Natural killer cell (primary cell): ENCODE data around the gene NPC2. TPM values are rescaled to one million over a fixed set of nuclear protein-coding genes. Genes with fewer than 3 reads are reported as not detected.
A peak's percentile ranks its signal among the peaks of the same experiment; 100 is the strongest.

Experiments used
- ATAC-seq, 3 donors: fragments of 150-1000 bp in 2 of 3; fragments of 200-7000 bp in 1 of 3; cut with Tn5 transposase; 1 replicate in 1 of 3; 2 replicates in 2 of 3; pipeline ENCODE4 v1.10.0; 2021; ENCODE audit warnings: mild to moderate bottlenecking in 2 of 3, moderate library complexity in 2 of 3
- DNase-seq, 2 donors: peaks; one replicate each; pipeline versions ENCODE4 v3.0.0 to v3.0.0-alpha.2; 2013 to 2021; ENCODE audit warnings: mixed read lengths in 1 of 2
- H3K27ac ChIP-seq: one replicate; pipeline ENCODE4 v1.5.1; 2013; ENCODE audit warnings: mild to moderate bottlenecking, low read length
- H3K27me3 ChIP-seq: one replicate; pipeline ENCODE4 v1.6.1; 2013; ENCODE audit warnings: low read length; ENCODE audit not compliant: control insufficient read depth, insufficient read depth
- H3K36me3 ChIP-seq: one replicate; pipeline ENCODE4 v1.6.1; 2013; ENCODE audit warnings: low read length; ENCODE audit not compliant: control insufficient read depth, insufficient read depth
- H3K4me1 ChIP-seq: one replicate; pipeline ENCODE4 v1.6.1; 2013; ENCODE audit warnings: low read length; ENCODE audit not compliant: control insufficient read depth, insufficient read depth
- H3K4me3 ChIP-seq: one replicate; pipeline ENCODE4 v1.5.1; 2013; ENCODE audit warnings: low read length
- H3K9me3 ChIP-seq: one replicate; pipeline ENCODE4 v1.6.1; 2013; ENCODE audit warnings: low read length; ENCODE audit not compliant: control insufficient read depth, insufficient read depth
- H3K27ac Mint-ChIP-seq, 2 donors: one replicate each; pipeline ENCODE4 v1.8.0; 2022; ENCODE audit warnings: mild to moderate bottlenecking in 2 of 2, mixed read lengths in 2 of 2, moderate library complexity in 1 of 2
- H3K27me3 Mint-ChIP-seq, 2 donors: one replicate each; pipeline ENCODE4 v1.8.0; 2022; ENCODE audit warnings: low read depth in 2 of 2, mixed read lengths in 2 of 2
- H3K36me3 Mint-ChIP-seq: one replicate; pipeline ENCODE4 v1.8.0; 2022; ENCODE audit warnings: mixed read lengths
- H3K4me1 Mint-ChIP-seq, 2 donors: one replicate each; pipeline ENCODE4 v1.8.0; 2022; ENCODE audit warnings: mixed read lengths in 2 of 2
- H3K4me3 Mint-ChIP-seq: one replicate; pipeline ENCODE4 v1.8.0; 2022; ENCODE audit warnings: mild to moderate bottlenecking, moderate library complexity, mixed read lengths
- H3K9me3 Mint-ChIP-seq, 2 donors: one replicate each; pipeline ENCODE4 v1.8.0; 2022; ENCODE audit warnings: mixed read lengths in 2 of 2
- WGBS: methylation state at CpG from one replicate; pipeline ENCODE4 v1.1.7; 2013; ENCODE audit warnings: missing lambda C conversion rate; ENCODE audit not compliant: insufficient coverage; 5-methylcytosine and 5-hydroxymethylcytosine counted together
- intact Hi-C: fragments of 100-400 bp; cut with micrococcal nuclease; formaldehyde crosslinking; loops from one replicate; pipeline ENCODE4 v1.14.2; 2022
- total RNA-seq, 4 donors: library from RNA; stranded (reverse); fragments of 120-200 nt in 1 of 4; gene quantifications; one replicate each; pipeline versions ENCODE4 v1.2.3 to v1.2.4, GENCODE V29; 2013 to 2022
- TF ChIP-seq, protein P1 (sequence below): fragments of 200-600 bp; IDR thresholded peaks from one replicate; pipeline ENCODE4 v1.8.0; 2022; ENCODE audit warnings: antibody characterized with exemption

NPC2 gene
- 10 to 100 TPM; 33.2 to 53.6 (median 33.5) TPM for total RNA-seq
- 53.9 TPM for total RNA-seq (2013)

DNA sequence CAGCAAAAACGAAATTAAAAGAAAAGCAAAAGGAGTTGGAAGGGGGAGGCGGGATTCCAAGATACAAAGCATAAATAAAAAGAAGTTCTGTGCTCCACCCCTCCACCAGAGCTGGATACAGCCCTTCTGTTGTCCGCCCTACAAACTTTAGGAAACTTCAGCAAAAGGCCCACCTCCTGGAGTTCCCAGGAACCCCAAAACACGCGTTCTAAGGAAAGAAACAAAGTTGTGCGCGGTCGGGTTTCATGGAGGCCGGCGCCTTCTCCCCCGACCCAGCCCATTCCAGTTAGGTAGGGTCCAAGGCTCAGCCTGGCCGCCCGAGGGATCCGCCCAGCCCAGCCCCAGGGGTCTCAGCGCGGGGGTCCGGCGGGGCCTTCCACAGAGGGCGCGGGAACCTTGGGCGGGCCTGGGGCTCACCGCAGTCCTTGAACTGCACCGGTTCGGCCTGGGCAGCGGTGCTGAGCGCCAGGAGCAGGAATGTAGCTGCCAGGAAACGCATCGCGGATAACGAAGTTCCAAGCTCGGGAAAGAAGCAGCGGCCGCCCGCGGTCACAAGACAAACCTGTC lies at the start of gene NPC2:
TSS of gene NPC2 (minus strand) at position 530 of the 567 bp plus-strand sequence. CDS start at position 499, 31 bp downstream.
- no peak for ATAC-seq

DNA sequence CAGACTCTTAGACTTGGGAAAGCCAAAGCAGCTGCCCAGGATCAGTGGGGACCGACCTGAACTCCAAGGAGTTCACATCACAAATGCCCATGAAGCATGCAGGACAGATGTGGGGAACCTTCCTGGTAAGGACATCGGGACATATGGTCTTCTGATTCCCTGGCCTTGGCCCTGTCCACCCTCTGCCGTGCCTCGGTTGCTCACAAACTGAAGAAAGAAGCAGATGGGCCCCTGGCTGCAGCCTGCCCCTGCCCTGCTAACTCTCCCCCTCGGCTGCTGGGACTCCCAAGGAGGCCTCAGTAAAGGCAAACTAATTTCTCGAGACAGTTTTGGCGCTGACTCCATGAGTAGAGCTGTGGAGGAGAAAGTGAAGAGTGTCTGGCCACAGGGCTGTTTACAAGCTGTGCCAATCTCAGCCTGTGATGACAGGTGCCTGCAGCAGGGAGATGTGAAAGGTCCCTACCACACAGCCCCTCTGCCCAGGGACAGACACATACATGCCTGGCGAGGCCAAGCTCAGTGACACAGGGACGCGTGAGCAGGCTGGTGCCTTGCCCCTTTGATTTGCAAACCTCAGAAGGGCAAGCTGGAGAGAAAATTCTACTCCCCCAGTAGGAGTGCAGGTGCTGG lies 49.1 kb upstream of the NPC2 start:
- Mint-ChIP-seq H3K9me3 (no peaks in the 10 kb centered on the region), H3K27me3 (peaks cover 6 to 9% of the 10 kb centered on the region in 2 donors), H3K36me3 (no peaks in the 10 kb centered on the region), H3K4me1 (no peaks in the 10 kb centered on the region), H3K27ac (no peak overlapping the region), H3K4me3 (no peak overlapping the region)
- H3K36me3 ChIP-seq = no peaks in the 10 kb centered on the region
- H3K27me3 ChIP-seq = no peaks in the 10 kb centered on the region
- ATAC-seq (no peak), DNase-seq (no peak)
- H3K27ac ChIP-seq = no peak overlapping the region
- intact Hi-C loops = no loop called here
- no peak overlapping the region for H3K4me3 ChIP-seq
- WGBS = 88% methylated on average over 10 of the region's 10 CpGs
- TF ChIP-seq, protein P1, sequence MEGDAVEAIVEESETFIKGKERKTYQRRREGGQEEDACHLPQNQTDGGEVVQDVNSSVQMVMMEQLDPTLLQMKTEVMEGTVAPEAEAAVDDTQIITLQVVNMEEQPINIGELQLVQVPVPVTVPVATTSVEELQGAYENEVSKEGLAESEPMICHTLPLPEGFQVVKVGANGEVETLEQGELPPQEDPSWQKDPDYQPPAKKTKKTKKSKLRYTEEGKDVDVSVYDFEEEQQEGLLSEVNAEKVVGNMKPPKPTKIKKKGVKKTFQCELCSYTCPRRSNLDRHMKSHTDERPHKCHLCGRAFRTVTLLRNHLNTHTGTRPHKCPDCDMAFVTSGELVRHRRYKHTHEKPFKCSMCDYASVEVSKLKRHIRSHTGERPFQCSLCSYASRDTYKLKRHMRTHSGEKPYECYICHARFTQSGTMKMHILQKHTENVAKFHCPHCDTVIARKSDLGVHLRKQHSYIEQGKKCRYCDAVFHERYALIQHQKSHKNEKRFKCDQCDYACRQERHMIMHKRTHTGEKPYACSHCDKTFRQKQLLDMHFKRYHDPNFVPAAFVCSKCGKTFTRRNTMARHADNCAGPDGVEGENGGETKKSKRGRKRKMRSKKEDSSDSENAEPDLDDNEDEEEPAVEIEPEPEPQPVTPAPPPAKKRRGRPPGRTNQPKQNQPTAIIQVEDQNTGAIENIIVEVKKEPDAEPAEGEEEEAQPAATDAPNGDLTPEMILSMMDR = no peak
- H3K9me3 ChIP-seq = no peaks in the 10 kb centered on the region
- no peaks in the 10 kb centered on the region for H3K4me1 ChIP-seq

More for the DNA sequence above, at the start of gene NPC2:
- H3K4me3 ChIP-seq = peak within 1 kb of the TSS; percentile 92
- Mint-ChIP-seq H3K4me1 (peaks cover 16 to 17% of the 10 kb centered on the region in 2 donors), H3K27me3 (no peaks in the 10 kb centered on the region), H3K9me3 (no peaks in the 10 kb centered on the region), H3K27ac (no peak within 1 kb of the TSS), H3K4me3 (no peak within 1 kb of the TSS), H3K36me3 (no peaks in the 10 kb centered on the region)
- H3K9me3 ChIP-seq = no peaks in the 10 kb centered on the region
- no peaks in the 10 kb centered on the region for H3K36me3 ChIP-seq
- under 1% methylated on average over 34 of the region's 35 CpGs for WGBS
- H3K27me3 ChIP-seq = no peaks in the 10 kb centered on the region
- DNase-seq = peak in 1 of 2 donors; percentile 38
- intact Hi-C loops = loop anchor here (1.0 to 10.0 kb wide), 7 partner anchors 126 to 509 kb away; partner anchors contain the start of genes ABCD4, ALDH6A1, AREL1 and EIF2B2
- H3K27ac ChIP-seq = peak within 1 kb of the TSS; percentile 65
- TF ChIP-seq, protein P1 = no peak
- peaks cover 18% of the 10 kb centered on the region for H3K4me1 ChIP-seq

DNA sequence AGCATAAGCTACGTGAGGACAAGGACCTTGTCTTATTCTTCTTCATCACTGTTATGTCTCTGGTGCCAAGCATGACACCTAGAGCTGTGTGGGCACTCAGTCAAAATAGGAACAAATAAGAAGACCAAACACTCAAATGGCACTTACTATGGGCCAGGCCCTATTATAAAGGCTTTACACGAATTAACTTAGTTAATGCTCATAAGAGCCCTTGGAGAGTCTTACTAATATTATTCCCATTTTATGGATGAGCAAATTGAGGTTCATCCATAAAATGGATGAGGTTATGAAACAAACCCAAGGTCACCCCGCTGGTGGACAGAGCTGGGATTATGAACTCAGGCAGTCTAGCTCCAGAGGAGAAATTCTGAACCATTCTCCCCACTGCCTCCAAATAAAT lies 48.1 kb upstream of the NPC2 start:
- H3K9me3 Mint-ChIP-seq = no peaks in the 10 kb centered on the region
- H3K4me1 Mint-ChIP-seq = no peaks in the 10 kb centered on the region
- Histone ChIP-seq H3K27ac (no peak overlapping the region), H3K27me3 (no peaks in the 10 kb centered on the region), H3K4me1 (no peaks in the 10 kb centered on the region), H3K36me3 (no peaks in the 10 kb centered on the region), H3K9me3 (no peaks in the 10 kb centered on the region), H3K4me3 (no peak overlapping the region)
- H3K4me3 Mint-ChIP-seq = no peak overlapping the region
- H3K27me3 Mint-ChIP-seq = peaks cover 4 to 9% of the 10 kb centered on the region in 2 donors
- TF ChIP-seq, protein P1 = no peak
- WGBS = 90% methylated on average over 2 of the region's 3 CpGs
- no peak for ATAC-seq
- DNase-seq = no peak
- intact Hi-C loops = no loop called here
- no peak overlapping the region for H3K27ac Mint-ChIP-seq
- H3K36me3 Mint-ChIP-seq = no peaks in the 10 kb centered on the region
